K562 (cell line): Measurements from ENCODE around the gene ZBTB16. TPM values are rescaled to one million over a fixed set of nuclear protein-coding genes. Genes with fewer than 3 reads are reported as not detected.

ENCODE experiments used
- ARID1B ChIP-seq: fragments of 450-650 bp; IDR thresholded peaks from 2 replicates; pipeline ENCODE4 v1.6.1; 2016; ENCODE audit warnings: antibody characterized with exemption, mild to moderate bottlenecking, inconsistent platforms
- JUND ChIP-seq, 2 experiments: IDR thresholded peaks; 2 replicates in 1 of 2; 3 replicates in 1 of 2; pipeline ENCODE4 v1.6.1; 2011; ENCODE audit warnings: borderline replicate concordance in 2 of 2, low read depth in 2 of 2, low read length in 2 of 2, improper control_type of control experiment in 1 of 2, missing biosample characterization in 1 of 2, missing genetic modification characterization in 1 of 2, missing genetic modification reagents in 1 of 2
- KDM2B ChIP-seq: fragments of 250-450 bp; sonication (Bioruptor Pico); IDR thresholded peaks from 2 replicates; pipeline ENCODE4 v1.8.0; 2021; ENCODE audit warnings: mild to moderate bottlenecking, moderate library complexity
- NR2C1 ChIP-seq, 2 experiments: fragments of 450-650 bp; IDR thresholded peaks; 2 replicates each; pipeline ENCODE4 v1.6.1; 2017; ENCODE audit warnings: mild to moderate bottlenecking in 2 of 2, antibody characterized with exemption in 1 of 2, inconsistent platforms in 1 of 2, missing compliant biosample characterization in 1 of 2, missing genetic modification characterization in 1 of 2
- RAD21 ChIP-seq, 2 experiments: fragments of 250-450 bp in 1 of 2; fragments of 450-650 bp in 1 of 2; sonication (Bioruptor Pico) in 1 of 2; formaldehyde crosslinking in 1 of 2; IDR thresholded peaks in 1 of 2; conservative IDR thresholded peaks in 1 of 2; 2 replicates each; pipeline versions ENCODE4 v1.4.0 to v1.8.0; 2020 to 2022; ENCODE audit warnings: mild to moderate bottlenecking in 2 of 2, moderate library complexity in 1 of 2
- SAFB2 ChIP-seq: fragments of 200-400 bp; formaldehyde crosslinking; IDR thresholded peaks from 2 replicates; pipeline ENCODE4 v1.6.1; 2018; ENCODE audit warnings: borderline replicate concordance, low read length, low read depth, moderate library complexity; ENCODE audit not compliant: severe bottlenecking
- TAF15 ChIP-seq: fragments of 200-400 bp; formaldehyde crosslinking; IDR thresholded peaks from 2 replicates; pipeline ENCODE4 v1.6.1; 2017; ENCODE audit warnings: mild to moderate bottlenecking, low read depth, low read length, moderate library complexity
- TEAD4 ChIP-seq, 2 experiments: sonication (generic) in 1 of 2; formaldehyde crosslinking in 1 of 2; IDR thresholded peaks; 2 replicates each; pipeline versions ENCODE4 v1.6.1 to v1.8.0; 2012 to 2022; ENCODE audit warnings: borderline replicate concordance in 1 of 2, inconsistent platforms in 1 of 2, low read length in 1 of 2, mild to moderate bottlenecking in 1 of 2, missing genetic modification reagents in 1 of 2
- polyA plus RNA-seq, 8 experiments: library from polyadenylated mRNA; depleted of rRNA in 4 of 8; stranded (reverse) in 5 of 8; unstranded in 3 of 8; fragments of >200 nt; fragmentation: Nextera tagmentation in 2 of 8; fragmentation: Illumina TruSeq in 1 of 8; extraction: Ambion mirVana in 2 of 8; extraction: Trizol in 1 of 8; gene quantifications; 2 replicates each; pipeline versions ENCODE4 v1.2.1 to v1.2.3, GENCODE V29; 2011 to 2014; ENCODE audit warnings: inconsistent platforms in 1 of 8, missing spikeins in 1 of 8
- total RNA-seq, 7 experiments: library from RNA; depleted of rRNA in 6 of 7; stranded (reverse); fragments of >200 nt in 6 of 7; fragmentation: Illumina TruSeq in 2 of 7; extraction: Trizol in 2 of 7; gene quantifications; 2 replicates each; pipeline versions ENCODE4 v1.2.1 to v1.2.3, GENCODE V29; 2011 to 2021; ENCODE audit warnings: low replicate concordance in 1 of 7
- TF ChIP-seq, protein P1 (sequence below), 2 experiments: fragments of 450-650 bp; formaldehyde crosslinking in 1 of 2; IDR thresholded peaks; 2 replicates each; pipeline versions ENCODE4 v1.4.0 to v1.6.1; 2014 to 2020; ENCODE audit warnings: mild to moderate bottlenecking in 2 of 2, borderline replicate concordance in 1 of 2, low read depth in 1 of 2
- TF ChIP-seq, protein P2 (sequence below): fragments of 250-450 bp; sonication (Bioruptor Pico); IDR thresholded peaks from 2 replicates; pipeline ENCODE4 v1.8.0; 2022; ENCODE audit warnings: inconsistent platforms, mild to moderate bottlenecking, moderate library complexity, borderline replicate concordance
- TF ChIP-seq, protein P3 (sequence below): fragments of 450-650 bp; IDR thresholded peaks from 2 replicates; pipeline ENCODE4 v1.6.1; 2016

Gene ZBTB16
- total and polyA plus RNA-seq, 9 of the 15 experiments (the other 6 are each of a cell fraction or from before 2014, with no cell fraction given): 0.06 to 0.40 (median 0.24) TPM; not detected in 4

DNA sequence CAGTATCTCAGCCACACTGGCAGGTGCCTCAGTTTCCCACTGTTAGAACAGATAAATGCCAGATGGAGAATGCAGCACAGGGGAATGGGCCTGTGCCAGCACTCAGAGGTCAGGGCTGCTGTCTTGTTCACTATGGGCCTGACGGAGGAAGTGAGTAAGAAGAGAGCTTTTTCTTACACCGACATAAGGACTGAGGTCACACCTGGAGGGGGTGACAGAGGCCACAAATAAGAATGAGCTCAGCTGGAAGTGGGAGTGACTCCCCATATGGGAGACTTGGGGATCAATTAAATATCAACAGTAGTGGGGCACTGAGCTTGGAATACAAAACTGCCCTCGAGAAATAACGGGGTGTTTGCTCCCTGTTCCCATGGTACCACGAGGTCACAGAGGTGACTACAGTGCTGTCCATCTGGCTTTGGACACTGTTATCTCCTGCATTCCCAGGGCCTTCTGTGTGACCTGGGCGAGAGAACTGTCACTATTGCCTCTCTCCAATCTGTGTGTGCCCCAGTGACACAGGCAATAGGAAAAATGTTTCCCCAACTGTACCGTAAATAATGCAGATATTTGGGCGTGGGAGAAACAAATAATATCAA lies 142.6 kb downstream of the ZBTB16 start (continued):
- TF ChIP-seq, protein P1, sequence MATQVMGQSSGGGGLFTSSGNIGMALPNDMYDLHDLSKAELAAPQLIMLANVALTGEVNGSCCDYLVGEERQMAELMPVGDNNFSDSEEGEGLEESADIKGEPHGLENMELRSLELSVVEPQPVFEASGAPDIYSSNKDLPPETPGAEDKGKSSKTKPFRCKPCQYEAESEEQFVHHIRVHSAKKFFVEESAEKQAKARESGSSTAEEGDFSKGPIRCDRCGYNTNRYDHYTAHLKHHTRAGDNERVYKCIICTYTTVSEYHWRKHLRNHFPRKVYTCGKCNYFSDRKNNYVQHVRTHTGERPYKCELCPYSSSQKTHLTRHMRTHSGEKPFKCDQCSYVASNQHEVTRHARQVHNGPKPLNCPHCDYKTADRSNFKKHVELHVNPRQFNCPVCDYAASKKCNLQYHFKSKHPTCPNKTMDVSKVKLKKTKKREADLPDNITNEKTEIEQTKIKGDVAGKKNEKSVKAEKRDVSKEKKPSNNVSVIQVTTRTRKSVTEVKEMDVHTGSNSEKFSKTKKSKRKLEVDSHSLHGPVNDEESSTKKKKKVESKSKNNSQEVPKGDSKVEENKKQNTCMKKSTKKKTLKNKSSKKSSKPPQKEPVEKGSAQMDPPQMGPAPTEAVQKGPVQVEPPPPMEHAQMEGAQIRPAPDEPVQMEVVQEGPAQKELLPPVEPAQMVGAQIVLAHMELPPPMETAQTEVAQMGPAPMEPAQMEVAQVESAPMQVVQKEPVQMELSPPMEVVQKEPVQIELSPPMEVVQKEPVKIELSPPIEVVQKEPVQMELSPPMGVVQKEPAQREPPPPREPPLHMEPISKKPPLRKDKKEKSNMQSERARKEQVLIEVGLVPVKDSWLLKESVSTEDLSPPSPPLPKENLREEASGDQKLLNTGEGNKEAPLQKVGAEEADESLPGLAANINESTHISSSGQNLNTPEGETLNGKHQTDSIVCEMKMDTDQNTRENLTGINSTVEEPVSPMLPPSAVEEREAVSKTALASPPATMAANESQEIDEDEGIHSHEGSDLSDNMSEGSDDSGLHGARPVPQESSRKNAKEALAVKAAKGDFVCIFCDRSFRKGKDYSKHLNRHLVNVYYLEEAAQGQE (IDR thresholded peaks at IDR 0.05; ENCODE audit: borderline replicate concordance): peak; percentile 62; the same call in 1 of the 2 replicates
- TF ChIP-seq, protein P1 (CRISPR knock-in tag; IDR thresholded peaks at IDR 0.05; ENCODE audit: low read depth): no peak
- TF ChIP-seq TAF15: no peak
- TF ChIP-seq, protein P2, sequence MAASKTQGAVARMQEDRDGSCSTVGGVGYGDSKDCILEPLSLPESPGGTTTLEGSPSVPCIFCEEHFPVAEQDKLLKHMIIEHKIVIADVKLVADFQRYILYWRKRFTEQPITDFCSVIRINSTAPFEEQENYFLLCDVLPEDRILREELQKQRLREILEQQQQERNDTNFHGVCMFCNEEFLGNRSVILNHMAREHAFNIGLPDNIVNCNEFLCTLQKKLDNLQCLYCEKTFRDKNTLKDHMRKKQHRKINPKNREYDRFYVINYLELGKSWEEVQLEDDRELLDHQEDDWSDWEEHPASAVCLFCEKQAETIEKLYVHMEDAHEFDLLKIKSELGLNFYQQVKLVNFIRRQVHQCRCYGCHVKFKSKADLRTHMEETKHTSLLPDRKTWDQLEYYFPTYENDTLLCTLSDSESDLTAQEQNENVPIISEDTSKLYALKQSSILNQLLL: no peak
- no peak for TF ChIP-seq JUND (IDR thresholded peaks at IDR 0.05; ENCODE audit: borderline replicate concordance, low read depth, low read length)
- peak; percentile 16; the same call in 1 of the 3 replicates for TF ChIP-seq JUND (tag; IDR thresholded peaks at IDR 0.05; ENCODE audit: borderline replicate concordance, low read depth, low read length)
- TF ChIP-seq, protein P3, sequence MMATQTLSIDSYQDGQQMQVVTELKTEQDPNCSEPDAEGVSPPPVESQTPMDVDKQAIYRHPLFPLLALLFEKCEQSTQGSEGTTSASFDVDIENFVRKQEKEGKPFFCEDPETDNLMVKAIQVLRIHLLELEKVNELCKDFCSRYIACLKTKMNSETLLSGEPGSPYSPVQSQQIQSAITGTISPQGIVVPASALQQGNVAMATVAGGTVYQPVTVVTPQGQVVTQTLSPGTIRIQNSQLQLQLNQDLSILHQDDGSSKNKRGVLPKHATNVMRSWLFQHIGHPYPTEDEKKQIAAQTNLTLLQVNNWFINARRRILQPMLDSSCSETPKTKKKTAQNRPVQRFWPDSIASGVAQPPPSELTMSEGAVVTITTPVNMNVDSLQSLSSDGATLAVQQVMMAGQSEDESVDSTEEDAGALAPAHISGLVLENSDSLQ: 0 out of 2 replicates have a peak, but pooled peaks have one; percentile 20
- TF ChIP-seq NR2C1 (IDR thresholded peaks at IDR 0.05): 0 out of 2 replicates have a peak, but pooled peaks have one; percentile 12
- 0 out of 2 replicates have a peak, but pooled peaks have one; percentile 17 for TF ChIP-seq NR2C1 (tag; IDR thresholded peaks at IDR 0.05)
- 0 out of 2 replicates have a peak, but pooled peaks have one; percentile 22 for TF ChIP-seq ARID1B
- TF ChIP-seq TEAD4 (IDR thresholded peaks at IDR 0.05; ENCODE audit: low read length): peak; percentile 46
- no peak for TF ChIP-seq TEAD4 (CRISPR knock-in tag; IDR thresholded peaks at IDR 0.05; ENCODE audit: borderline replicate concordance)
- TF ChIP-seq RAD21 (CRISPR knock-in tag; conservative IDR thresholded peaks at IDR 0.05 in 1 of 2, IDR thresholded peaks at IDR 0.05 in 1 of 2): peak; percentile 43 to 65
- no peak for TF ChIP-seq KDM2B (CRISPR knock-in tag)
- TF ChIP-seq SAFB2: no peak
- TF ChIP-seq, all 486 proteins: peak for 14
